T-helper 1 cell treated with Interleukin-12 subunit alpha and Interleukin-12 subunit beta and Interleukin-4 antibody, amounts not matched to agents 30 ng/mL and 1 ng/mL, for 36 hours (primary cell): Measurements from ENCODE around the gene YTHDF2. TPM values are rescaled to one million over a fixed set of nuclear protein-coding genes. Genes with fewer than 3 reads are reported as not detected.
"Not testable (repeated sequence)": the region's sequence is repeated elsewhere in the genome, so short reads cannot be mapped to it uniquely, and the experiment has no call there.

Experiments used
- intact Hi-C: fragments of 100-400 bp; cut with micrococcal nuclease; formaldehyde crosslinking; loops from one replicate; pipeline ENCODE4 v1.15.1; 2024
- total RNA-seq: library from RNA; stranded (reverse); gene quantifications from 2 replicates; pipeline ENCODE4 v1.2.3, GENCODE V29; 2022

Gene YTHDF2
- 76.4 and 86.2 TPM in 2 replicates for total RNA-seq

GRCh38 chr1:28736450-28737306, at the start of gene YTHDF2:
Gene YTHDF2 (plus strand): TSS chr1:28736940. CDS start chr1:28737121, 181 bp downstream.
- intact Hi-C loops = loop anchor here (1.0 to 5.0 kb wide), 12 partner anchors 34 to 489 kb away; partner anchors contain the start of genes GMEB1, MED18, RNU11 and TAF12

- intact Hi-C loops = not testable (repeated sequence)
These were observed 45.1 kb upstream of the YTHDF2 start for GRCh38 chr1:28691627-28692026.

GRCh38 chr1:28703629-28704028, 33.1 kb upstream of the YTHDF2 start:
- intact Hi-C loops = loop anchor here (2.0 kb wide), 1 partner anchor 33 kb away; the partner anchor contains the start of gene YTHDF2

GRCh38 chr1:28716336-28716735, 20.4 kb upstream of the YTHDF2 start:
- intact Hi-C loops = no loop called here

- intact Hi-C loops = no loop called here
These were observed 18.6 kb upstream of the YTHDF2 start for GRCh38 chr1:28718166-28718565.

GRCh38 chr1:28718586-28719331, 18.0 kb upstream of the YTHDF2 start:
- intact Hi-C loops = no loop called here

- intact Hi-C loops = no loop called here
These were observed 17.5 kb upstream of the YTHDF2 start for GRCh38 chr1:28719332-28719619.

- intact Hi-C loops = no loop called here
These were observed 16.4 kb upstream of the YTHDF2 start for GRCh38 chr1:28720376-28720775.

GRCh38 chr1:28721927-28722326, 14.8 kb upstream of the YTHDF2 start:
- intact Hi-C loops = not testable (repeated sequence)

- intact Hi-C loops = not testable (repeated sequence)
These were observed 11.4 kb upstream of the YTHDF2 start for GRCh38 chr1:28725365-28725764.

- intact Hi-C loops = loop anchor here (1.0 to 5.0 kb wide), 12 partner anchors 33 to 489 kb away; partner anchors contain the start of genes GMEB1, MED18, RNU11 and TAF12
These were observed 735 bp upstream of the YTHDF2 start for GRCh38 chr1:28735961-28736449.

GRCh38 chr1:28737307-28738132, 780 bp downstream of the YTHDF2 start:
- intact Hi-C loops = loop anchor here (2.0 to 5.0 kb wide), 4 partner anchors 35 to 490 kb away; no protein-coding TSS in a partner anchor

- intact Hi-C loops = no loop called here
These were observed 3.4 kb downstream of the YTHDF2 start for GRCh38 chr1:28740118-28740517.

GRCh38 chr1:28744184-28744583, 7.4 kb downstream of the YTHDF2 start:
- intact Hi-C loops = no loop called here

- intact Hi-C loops = no loop called here
These were observed 9.0 kb downstream of the YTHDF2 start for GRCh38 chr1:28745653-28746173.

GRCh38 chr1:28750330-28750729, 13.6 kb downstream of the YTHDF2 start:
- intact Hi-C loops = no loop called here

- intact Hi-C loops = not testable (repeated sequence)
These were observed 14.1 kb downstream of the YTHDF2 start for GRCh38 chr1:28750771-28751294.

- intact Hi-C loops = no loop called here
These were observed 14.7 kb downstream of the YTHDF2 start for GRCh38 chr1:28751315-28752060.

- intact Hi-C loops = no loop called here
These were observed 19.0 kb downstream of the YTHDF2 start for GRCh38 chr1:28755701-28756100.

GRCh38 chr1:28756846-28757245, 20.1 kb downstream of the YTHDF2 start:
- intact Hi-C loops = loop anchor here (1.0 kb wide), 1 partner anchor 116 kb away; no protein-coding TSS in a partner anchor
